ENCODE data around the gene NKD2. TPM values are rescaled to one million over a fixed set of nuclear protein-coding genes. Genes with fewer than 3 reads are reported as not detected.

The NKD2 gene
- total RNA-seq, 5 donors from 2014 or later (not counting 1 experiment from before 2014, with no cell fraction given), result 0.18 to 0.23 TPM; not detected in 3

DNA sequence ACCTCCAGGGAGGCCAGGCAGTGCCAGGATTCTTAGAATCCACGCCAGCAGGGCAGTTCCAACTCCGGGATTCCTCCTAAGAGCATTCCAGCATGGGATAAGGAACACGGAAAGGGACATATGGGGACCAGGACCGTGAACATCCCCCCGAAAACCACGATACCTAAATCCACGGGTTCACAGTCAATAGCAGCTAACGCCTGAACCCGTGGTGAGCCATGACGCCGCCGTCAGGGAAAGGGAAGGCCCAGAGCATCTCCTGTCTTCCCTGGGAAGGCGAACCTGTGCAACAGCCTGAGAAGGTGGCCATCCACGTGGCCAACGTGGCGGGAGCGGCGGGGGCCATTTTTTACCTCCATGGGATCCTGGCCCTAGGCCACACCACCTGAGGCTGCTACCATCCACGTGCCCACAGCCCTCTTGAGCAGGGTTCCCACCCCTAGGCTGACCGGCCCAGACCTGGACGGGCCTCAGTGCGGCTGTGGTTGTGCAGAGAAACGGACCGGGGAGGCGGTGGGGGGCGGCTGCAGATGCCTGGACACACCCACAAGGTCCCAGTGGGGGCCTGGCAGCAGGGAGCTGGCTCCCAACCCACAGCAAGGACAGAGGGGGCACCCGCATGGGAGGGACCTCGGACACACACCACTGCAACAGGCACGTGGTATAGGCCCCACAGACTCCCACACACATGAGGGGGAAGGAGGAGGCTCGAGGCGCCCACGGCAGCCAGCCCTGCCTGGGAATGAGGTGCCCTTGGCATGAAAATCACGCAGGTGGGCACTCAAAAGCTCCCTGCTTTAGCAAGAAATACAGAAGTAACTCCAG, 60.5 kb downstream of the NKD2 start:
- H3K27ac ChIP-seq (ENCODE audit: low read length), result no peak overlapping the region
- Mint-ChIP-seq H3K36me3 (peaks cover 5% of the 10 kb centered on the region), H3K4me1 (no peaks in the 10 kb centered on the region), H3K4me3 (no peak overlapping the region), H3K9me3 (no peaks in the 10 kb centered on the region), H3K27ac (no peak overlapping the region), H3K27me3 (no peaks in the 10 kb centered on the region)
- no peaks in the 10 kb centered on the region for H3K9me3 ChIP-seq
- ChIA-PET POLR2A (no interaction called here), CTCF (no interaction called here)
- H3K27me3 ChIP-seq (replicated peaks in 1 of 2; ENCODE audit: control insufficient read depth in 2 of 2, extremely low read depth in 1 of 2, insufficient read depth in 2 of 2, low read length in 1 of 2), result no peaks in the 10 kb centered on the region
- DNase-seq (no peak), ATAC-seq (replicated peaks in 1 of 4) (no peak)
- H3K4me3 ChIP-seq (ENCODE audit: control insufficient read depth in 1 of 2, extremely low read depth in 1 of 2, low read length in 1 of 2), result no peak overlapping the region
- no peaks in the 10 kb centered on the region for H3K4me1 ChIP-seq (ENCODE audit: control insufficient read depth in 1 of 2, extremely low read depth in 1 of 2, insufficient read depth in 2 of 2, low read length in 2 of 2)
- peaks cover 2 to 9% of the 10 kb centered on the region in 2 donors for H3K36me3 ChIP-seq (ENCODE audit: control insufficient read depth in 2 of 2, extremely low read depth in 1 of 2, insufficient read depth in 1 of 2, low read length in 1 of 2)
- 96% methylated on average over 27 of the region's 33 CpGs for WGBS (ENCODE audit: insufficient coverage)

DNA sequence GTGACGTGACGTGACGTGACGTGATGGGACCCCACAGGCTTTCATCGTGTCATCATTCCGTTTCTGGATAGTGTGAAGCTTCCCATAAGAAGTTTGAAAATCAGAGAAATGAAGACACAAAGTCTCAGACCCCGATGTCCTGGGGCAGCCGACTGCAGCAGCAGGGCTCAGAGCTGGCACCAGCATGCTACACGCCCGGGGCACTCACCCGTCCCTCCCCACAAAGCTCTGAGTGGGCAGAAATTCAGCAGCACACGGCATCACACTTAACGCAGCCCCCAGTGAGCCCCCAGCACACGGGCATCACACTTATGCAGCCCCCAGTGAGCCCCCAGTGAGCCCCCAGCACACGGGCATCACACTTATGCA, 61.1 kb downstream of the NKD2 start:
- no peak overlapping the region for H3K4me3 ChIP-seq (ENCODE audit: control insufficient read depth in 1 of 2, extremely low read depth in 1 of 2, low read length in 1 of 2)
- no peak overlapping the region for H3K4me3 Mint-ChIP-seq
- no peaks in the 10 kb centered on the region for H3K9me3 ChIP-seq
- DNase-seq (no peak), ATAC-seq (replicated peaks in 1 of 4) (no peak)
- no peaks in the 10 kb centered on the region for H3K4me1 Mint-ChIP-seq
- no peaks in the 10 kb centered on the region for H3K27me3 ChIP-seq (replicated peaks in 1 of 2; ENCODE audit: control insufficient read depth in 2 of 2, extremely low read depth in 1 of 2, insufficient read depth in 2 of 2, low read length in 1 of 2)
- peaks cover 2 to 14% of the 10 kb centered on the region in 2 donors for H3K36me3 ChIP-seq (ENCODE audit: control insufficient read depth in 2 of 2, extremely low read depth in 1 of 2, insufficient read depth in 1 of 2, low read length in 1 of 2)
- H3K27ac Mint-ChIP-seq, result no peak overlapping the region
- H3K27me3 Mint-ChIP-seq, result no peaks in the 10 kb centered on the region
- ChIA-PET CTCF (no interaction called here), POLR2A (no interaction called here)
- H3K4me1 ChIP-seq (ENCODE audit: control insufficient read depth in 1 of 2, extremely low read depth in 1 of 2, insufficient read depth in 2 of 2, low read length in 2 of 2), result no peaks in the 10 kb centered on the region
- peaks cover 5% of the 10 kb centered on the region for H3K36me3 Mint-ChIP-seq
- no peak overlapping the region for H3K27ac ChIP-seq (ENCODE audit: low read length)
- 94% methylated on average over 6 of the region's 15 CpGs for WGBS (ENCODE audit: insufficient coverage)
- H3K9me3 Mint-ChIP-seq, result no peaks in the 10 kb centered on the region

DNA sequence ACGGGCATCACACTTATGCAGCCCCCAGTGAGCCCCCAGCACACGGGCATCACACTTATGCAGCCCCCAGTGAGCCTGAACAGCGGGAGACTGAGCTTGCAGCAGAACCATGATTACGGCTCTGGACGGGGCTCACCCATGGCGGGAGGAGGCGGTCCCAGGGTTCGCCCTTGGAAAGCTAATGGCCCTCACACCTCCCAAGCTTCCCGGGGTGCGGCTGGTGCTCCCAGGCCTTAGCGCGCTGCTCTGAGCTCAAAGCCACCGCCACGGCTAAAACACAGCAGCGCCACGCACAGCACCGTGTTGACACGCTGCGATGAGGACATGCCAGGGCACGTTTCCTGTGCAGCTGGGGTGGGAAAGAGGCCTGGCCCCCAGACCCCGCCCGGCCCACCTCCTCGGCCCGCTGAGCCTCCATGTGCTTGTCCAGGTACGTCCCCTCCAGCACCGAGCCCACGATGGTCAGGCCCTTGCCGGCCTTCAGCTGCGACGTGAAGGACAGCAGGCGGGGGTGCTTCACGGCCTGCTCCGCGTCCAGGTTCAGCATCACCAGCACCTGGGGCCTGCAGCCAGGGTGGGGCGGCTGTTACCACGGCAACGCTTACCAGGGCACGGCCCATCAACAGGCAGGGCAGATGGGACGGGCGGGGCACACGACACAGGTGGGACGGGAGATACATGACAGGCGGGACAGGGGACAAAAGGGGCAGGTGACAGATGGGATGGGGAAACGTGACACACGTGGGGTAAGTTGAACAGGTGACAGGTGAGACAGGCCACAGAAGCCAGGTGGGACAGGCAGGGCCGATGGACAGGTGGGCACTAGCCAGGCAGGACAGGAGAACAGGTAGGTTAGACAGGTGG, 64.9 kb downstream of the NKD2 start:
- no peak overlapping the region for H3K4me3 Mint-ChIP-seq
- WGBS (ENCODE audit: insufficient coverage), result 93% methylated on average over 43 of the region's 46 CpGs
- H3K27me3 Mint-ChIP-seq, result no peaks in the 10 kb centered on the region

DNA sequence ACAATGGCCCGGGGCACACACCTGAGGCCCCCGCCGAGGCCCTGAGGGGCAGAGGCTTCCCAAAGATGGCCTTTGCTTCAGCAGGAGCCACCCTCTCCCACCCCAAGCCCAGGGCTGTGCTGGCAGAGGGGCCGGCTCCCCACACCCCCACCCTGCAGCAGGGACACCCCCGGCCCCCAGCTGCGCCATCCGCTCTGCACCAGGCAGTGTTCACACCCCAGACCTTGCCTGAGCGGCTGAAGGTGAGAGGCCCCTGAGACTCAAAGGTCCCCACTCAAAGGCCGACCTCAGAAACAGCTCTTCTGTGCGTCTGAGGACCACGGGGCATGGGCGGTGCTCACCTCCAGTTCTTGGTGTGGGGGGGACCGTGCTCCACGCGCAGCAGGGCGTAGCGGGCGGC, 65.6 kb downstream of the NKD2 start:
- 96% methylated on average over 11 of the region's 18 CpGs for WGBS (ENCODE audit: insufficient coverage)

More for the DNA sequence above, 64.9 kb downstream of the NKD2 start:
- no peak overlapping the region for H3K27ac Mint-ChIP-seq
- no peak overlapping the region for H3K27ac ChIP-seq (ENCODE audit: low read length)
- peaks cover 4% of the 10 kb centered on the region for H3K36me3 Mint-ChIP-seq
- no peaks in the 10 kb centered on the region for H3K27me3 ChIP-seq (replicated peaks in 1 of 2; ENCODE audit: control insufficient read depth in 2 of 2, extremely low read depth in 1 of 2, insufficient read depth in 2 of 2, low read length in 1 of 2)
- H3K4me3 ChIP-seq (ENCODE audit: control insufficient read depth in 1 of 2, extremely low read depth in 1 of 2, low read length in 1 of 2), result no peak overlapping the region
- DNase-seq (no peak), ATAC-seq (replicated peaks in 1 of 4) (no peak)
- no peaks in the 10 kb centered on the region for H3K4me1 Mint-ChIP-seq
- ChIA-PET POLR2A (no interaction called here), CTCF (interaction anchor here in 1 of 2 donors (0.5 kb wide), 1 partner anchor 71 kb away, joined by 6 read pairs; no protein-coding TSS in a partner anchor)
- peaks cover 2 to 25% of the 10 kb centered on the region in 2 donors for H3K36me3 ChIP-seq (ENCODE audit: control insufficient read depth in 2 of 2, extremely low read depth in 1 of 2, insufficient read depth in 1 of 2, low read length in 1 of 2)
- no peaks in the 10 kb centered on the region for H3K9me3 Mint-ChIP-seq
- H3K9me3 ChIP-seq, result no peaks in the 10 kb centered on the region
- H3K4me1 ChIP-seq (ENCODE audit: control insufficient read depth in 1 of 2, extremely low read depth in 1 of 2, insufficient read depth in 2 of 2, low read length in 2 of 2), result no peaks in the 10 kb centered on the region

DNA sequence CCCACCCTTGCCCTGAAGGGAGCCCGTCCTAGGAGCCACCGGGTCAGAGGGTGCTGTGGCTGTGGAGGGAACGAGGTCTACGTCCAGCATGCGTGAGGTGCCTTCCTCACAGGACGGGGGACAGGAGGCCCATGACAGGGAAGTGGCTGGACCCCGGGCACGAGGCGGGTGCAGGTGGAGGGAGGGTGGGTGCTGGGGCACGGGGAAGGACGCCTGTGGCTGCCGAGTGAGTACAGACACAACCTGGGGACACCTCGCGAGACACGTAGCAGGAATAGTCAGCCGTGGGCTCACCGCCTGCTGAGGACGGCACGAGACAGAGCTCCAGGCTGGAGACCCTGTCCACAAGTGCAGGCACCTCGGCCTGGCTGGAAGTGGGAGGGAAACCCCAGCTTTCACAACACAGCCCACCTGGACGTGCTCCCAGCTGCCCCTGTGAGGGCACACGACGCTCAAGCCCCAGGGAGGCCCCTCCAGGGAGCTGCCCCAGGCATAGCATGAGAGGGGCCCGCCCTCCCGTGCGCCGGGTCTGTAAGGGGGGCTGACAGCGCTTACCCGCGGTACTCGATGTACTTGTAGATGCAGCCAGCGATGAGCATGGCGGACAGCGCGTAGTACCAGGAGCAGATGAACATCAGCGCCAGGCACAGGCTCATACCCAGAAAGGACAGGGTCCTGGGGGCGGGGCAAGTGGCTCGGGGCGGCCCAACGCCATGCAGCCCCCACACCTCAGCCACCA, 66.4 kb downstream of the NKD2 start:
- ChIA-PET CTCF (no interaction called here), POLR2A (no interaction called here)
- Histone ChIP-seq H3K27ac (ENCODE audit: low read length) (no peak overlapping the region), H3K4me3 (ENCODE audit: control insufficient read depth in 1 of 2, extremely low read depth in 1 of 2, low read length in 1 of 2) (no peak overlapping the region), H3K9me3 (no peaks in the 10 kb centered on the region), H3K27me3 (replicated peaks in 1 of 2; ENCODE audit: control insufficient read depth in 2 of 2, extremely low read depth in 1 of 2, insufficient read depth in 2 of 2, low read length in 1 of 2) (no peaks in the 10 kb centered on the region), H3K36me3 (ENCODE audit: control insufficient read depth in 2 of 2, extremely low read depth in 1 of 2, insufficient read depth in 1 of 2, low read length in 1 of 2) (peaks cover 2 to 19% of the 10 kb centered on the region in 2 donors), H3K4me1 (ENCODE audit: control insufficient read depth in 1 of 2, extremely low read depth in 1 of 2, insufficient read depth in 2 of 2, low read length in 2 of 2) (no peaks in the 10 kb centered on the region)
- 92% methylated on average over 40 of the region's 40 CpGs for WGBS (ENCODE audit: insufficient coverage)
- Mint-ChIP-seq H3K27ac (no peak overlapping the region), H3K4me1 (no peaks in the 10 kb centered on the region), H3K36me3 (peaks cover 4% of the 10 kb centered on the region), H3K9me3 (no peaks in the 10 kb centered on the region), H3K27me3 (no peaks in the 10 kb centered on the region), H3K4me3 (no peak overlapping the region)
- DNase-seq (no peak), ATAC-seq (replicated peaks in 1 of 4) (no peak)

More for the DNA sequence above, 65.6 kb downstream of the NKD2 start:
- POLR2A ChIA-PET, result no interaction called here
- Mint-ChIP-seq H3K4me3 (no peak overlapping the region), H3K9me3 (no peaks in the 10 kb centered on the region), H3K27ac (no peak overlapping the region), H3K27me3 (no peaks in the 10 kb centered on the region), H3K36me3 (peaks cover 4% of the 10 kb centered on the region), H3K4me1 (no peaks in the 10 kb centered on the region)
- Histone ChIP-seq H3K9me3 (no peaks in the 10 kb centered on the region), H3K4me1 (ENCODE audit: control insufficient read depth in 1 of 2, extremely low read depth in 1 of 2, insufficient read depth in 2 of 2, low read length in 2 of 2) (no peaks in the 10 kb centered on the region), H3K36me3 (ENCODE audit: control insufficient read depth in 2 of 2, extremely low read depth in 1 of 2, insufficient read depth in 1 of 2, low read length in 1 of 2) (peaks cover 4 to 26% of the 10 kb centered on the region in 2 donors), H3K4me3 (ENCODE audit: control insufficient read depth in 1 of 2, extremely low read depth in 1 of 2, low read length in 1 of 2) (no peak overlapping the region), H3K27me3 (replicated peaks in 1 of 2; ENCODE audit: control insufficient read depth in 2 of 2, extremely low read depth in 1 of 2, insufficient read depth in 2 of 2, low read length in 1 of 2) (no peaks in the 10 kb centered on the region), H3K27ac (ENCODE audit: low read length) (no peak overlapping the region)
- CTCF ChIA-PET, result no interaction called here
- DNase-seq (no peak), ATAC-seq (replicated peaks in 1 of 4) (no peak)

DNA sequence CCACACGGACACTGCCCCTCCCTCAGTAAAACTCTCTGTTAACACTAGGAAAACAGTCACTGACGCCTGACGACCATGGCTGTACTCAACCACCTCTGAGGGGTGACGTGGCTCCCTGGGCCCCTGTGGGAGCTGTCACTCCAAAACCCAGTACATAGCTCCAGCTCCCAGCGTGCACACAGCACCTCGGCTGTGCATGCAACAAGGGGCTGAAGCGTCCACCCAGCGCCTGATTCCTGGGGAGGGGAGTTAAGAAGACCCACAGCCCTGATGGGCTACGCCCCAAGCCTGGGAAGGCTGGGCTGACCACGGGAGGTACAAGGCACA, 66.9 kb downstream of the NKD2 start:
- no peaks in the 10 kb centered on the region for H3K9me3 Mint-ChIP-seq
- H3K9me3 ChIP-seq, result no peaks in the 10 kb centered on the region
- no peaks in the 10 kb centered on the region for H3K27me3 ChIP-seq (replicated peaks in 1 of 2; ENCODE audit: control insufficient read depth in 2 of 2, extremely low read depth in 1 of 2, insufficient read depth in 2 of 2, low read length in 1 of 2)
- ATAC-seq (replicated peaks in 1 of 4) (no peak), DNase-seq (no peak)
- no peaks in the 10 kb centered on the region for H3K27me3 Mint-ChIP-seq
- H3K27ac Mint-ChIP-seq, result no peak overlapping the region
- no peaks in the 10 kb centered on the region for H3K4me1 Mint-ChIP-seq
- no peak overlapping the region for H3K4me3 Mint-ChIP-seq
- no peak overlapping the region for H3K27ac ChIP-seq (ENCODE audit: low read length)
- H3K36me3 ChIP-seq (ENCODE audit: control insufficient read depth in 2 of 2, extremely low read depth in 1 of 2, insufficient read depth in 1 of 2, low read length in 1 of 2), result peaks cover 2 to 19% of the 10 kb centered on the region in 2 donors
- peaks cover 4% of the 10 kb centered on the region for H3K36me3 Mint-ChIP-seq
- WGBS (ENCODE audit: insufficient coverage), result 93% methylated on average over 7 of the region's 10 CpGs
- H3K4me1 ChIP-seq (ENCODE audit: control insufficient read depth in 1 of 2, extremely low read depth in 1 of 2, insufficient read depth in 2 of 2, low read length in 2 of 2), result no peaks in the 10 kb centered on the region
- ChIA-PET POLR2A (no interaction called here), CTCF (no interaction called here)
- H3K4me3 ChIP-seq (ENCODE audit: control insufficient read depth in 1 of 2, extremely low read depth in 1 of 2, low read length in 1 of 2), result no peak overlapping the region

Measured in T-cell (primary cell).